CD14-positive monocyte (primary cell): ENCODE data around the gene IL4R. TPM values are rescaled to one million over a fixed set of nuclear protein-coding genes. Genes with fewer than 3 reads are reported as not detected.

Experiments
- DNase-seq, 3 donors: peaks; one replicate each; pipeline ENCODE4 v3.0.0-alpha.2; 2011 to 2022
- H2AFZ ChIP-seq: 2 replicates; pipeline ENCODE4 v1.6.0; 2012; ENCODE audit warnings: mild to moderate bottlenecking, low read depth, low read length, inconsistent platforms; ENCODE audit not compliant: insufficient read depth, poor library complexity, severe bottlenecking
- H3K27ac ChIP-seq, 2 donors: 1 replicate in 1 of 2; 2 replicates in 1 of 2; pipeline ENCODE4 v1.5.1; 2012 to 2013; ENCODE audit warnings: low read length in 2 of 2, control low read depth in 1 of 2, inconsistent platforms in 1 of 2, low read depth in 1 of 2, mild to moderate bottlenecking in 1 of 2
- H3K27me3 ChIP-seq, 2 donors: one replicate each; pipeline versions ENCODE4 v1.6.0 to v1.6.1; 2011 to 2013; ENCODE audit warnings: low read length in 2 of 2; ENCODE audit not compliant: control insufficient read depth in 2 of 2, insufficient read depth in 2 of 2
- H3K36me3 ChIP-seq, 2 donors: replicated peaks in 1 of 2; 1 replicate in 1 of 2; 2 replicates in 1 of 2; pipeline versions ENCODE4 v1.5.1 to v1.6.1; 2012 to 2013; ENCODE audit warnings: low read length in 2 of 2, control low read depth in 1 of 2, inconsistent platforms in 1 of 2, mild to moderate bottlenecking in 1 of 2; ENCODE audit not compliant: insufficient read depth in 2 of 2, control insufficient read depth in 1 of 2
- H3K4me1 ChIP-seq, 2 donors: 1 replicate in 1 of 2; 2 replicates in 1 of 2; pipeline versions ENCODE4 v1.5.1 to v1.6.1; 2012 to 2013; ENCODE audit warnings: low read length in 2 of 2, control low read depth in 1 of 2, inconsistent platforms in 1 of 2, mild to moderate bottlenecking in 1 of 2, moderate library complexity in 1 of 2; ENCODE audit not compliant: insufficient read depth in 2 of 2, control insufficient read depth in 1 of 2
- H3K4me2 ChIP-seq: replicated peaks from 2 replicates; pipeline ENCODE3; 2012; ENCODE audit warnings: low read length, moderate library complexity, mild to moderate bottlenecking; ENCODE audit not compliant: poor library complexity, severe bottlenecking; ENCODE audit errors: extremely low read depth
- H3K4me3 ChIP-seq, 3 experiments: fragments of 200-600 bp in 1 of 3; sonication (generic) in 1 of 3; replicated peaks in 1 of 3; 1 replicate in 2 of 3; 2 replicates in 1 of 3; pipeline ENCODE4 v1.5.1; 2011 to 2013; ENCODE audit warnings: low read length in 3 of 3, mild to moderate bottlenecking in 3 of 3, control low read depth in 2 of 3, low read depth in 2 of 3, inconsistent platforms in 1 of 3, moderate library complexity in 1 of 3
- H3K79me2 ChIP-seq: 2 replicates; pipeline ENCODE4 v1.6.0; 2012; ENCODE audit warnings: mild to moderate bottlenecking, control low read depth, inconsistent platforms, low read length, moderate library complexity; ENCODE audit not compliant: insufficient read depth
- H3K9ac ChIP-seq: 2 replicates; pipeline ENCODE4 v1.6.0; 2017; ENCODE audit warnings: low read length, mild to moderate bottlenecking; ENCODE audit not compliant: insufficient read depth, poor library complexity, severe bottlenecking
- H3K9me3 ChIP-seq, 2 donors: replicated peaks in 1 of 2; 1 replicate in 1 of 2; 2 replicates in 1 of 2; pipeline versions ENCODE4 v1.5.1 to v1.6.1; 2012 to 2013; ENCODE audit warnings: low read length in 2 of 2, control low read depth in 1 of 2; ENCODE audit not compliant: control insufficient read depth in 1 of 2, insufficient read depth in 1 of 2
- H4K20me1 ChIP-seq: 2 replicates; pipeline ENCODE4 v1.6.0; 2012; ENCODE audit warnings: mild to moderate bottlenecking, low read length, control low read depth, moderate library complexity; ENCODE audit not compliant: insufficient read depth
- H3K27ac Mint-ChIP-seq, 7 donors: one replicate each; pipeline ENCODE4 v1.8.0; 2020; ENCODE audit warnings: mild to moderate bottlenecking in 7 of 7, mixed read lengths in 7 of 7, moderate library complexity in 6 of 7, inconsistent platforms in 2 of 7
- H3K27me3 Mint-ChIP-seq, 3 donors: one replicate each; pipeline ENCODE4 v1.8.0; 2021 to 2022; ENCODE audit warnings: low read depth in 3 of 3, mild to moderate bottlenecking in 3 of 3, mixed read lengths in 3 of 3, moderate library complexity in 3 of 3, inconsistent platforms in 1 of 3
- H3K36me3 Mint-ChIP-seq, 2 donors: one replicate each; pipeline ENCODE4 v1.8.0; 2020; ENCODE audit warnings: mixed read lengths in 2 of 2, inconsistent platforms in 1 of 2, mild to moderate bottlenecking in 1 of 2
- H3K4me1 Mint-ChIP-seq: one replicate; pipeline ENCODE4 v1.8.0; 2020; ENCODE audit warnings: mild to moderate bottlenecking, mixed read lengths
- H3K4me3 Mint-ChIP-seq, 2 donors: one replicate each; pipeline ENCODE4 v1.8.0; 2020; ENCODE audit warnings: mild to moderate bottlenecking in 2 of 2, mixed read lengths in 2 of 2, moderate library complexity in 1 of 2
- H3K9me3 Mint-ChIP-seq, 7 donors: one replicate each; pipeline ENCODE4 v1.8.0; 2020 to 2022; ENCODE audit warnings: mixed read lengths in 7 of 7, mild to moderate bottlenecking in 6 of 7, moderate library complexity in 6 of 7, inconsistent platforms in 2 of 7
- CTCF ChIP-seq: fragments of 200-600 bp; IDR thresholded peaks from one replicate; pipeline ENCODE4 v1.8.0; 2022; ENCODE audit warnings: antibody characterized with exemption, mild to moderate bottlenecking
- WGBS: methylation state at CpG from one replicate; pipeline ENCODE4 v1.1.5; 2013; ENCODE audit warnings: missing lambda C conversion rate; ENCODE audit not compliant: insufficient coverage; 5-methylcytosine and 5-hydroxymethylcytosine counted together
- intact Hi-C, 2 donors: fragments of 100-400 bp; cut with micrococcal nuclease; formaldehyde crosslinking; loops; one replicate each; pipeline versions ENCODE4 v1.15.0 to v1.15.1; 2023
- polyA plus RNA-seq, 3 donors: library from polyadenylated mRNA; depleted of rRNA in 1 of 3; unstranded in 2 of 3; stranded (reverse) in 1 of 3; fragments of 300-500 nt in 2 of 3; fragments of >200 nt in 1 of 3; fragmentation: Illumina TruSeq in 2 of 3; gene quantifications; 1 replicate in 2 of 3; 2 replicates in 1 of 3; pipeline ENCODE4 v1.2.3, GENCODE V29; 2012 to 2021

The IL4R gene
- polyA plus RNA-seq, 3 donors = 25.1 to 80.4 (median 35.6) TPM

DNA sequence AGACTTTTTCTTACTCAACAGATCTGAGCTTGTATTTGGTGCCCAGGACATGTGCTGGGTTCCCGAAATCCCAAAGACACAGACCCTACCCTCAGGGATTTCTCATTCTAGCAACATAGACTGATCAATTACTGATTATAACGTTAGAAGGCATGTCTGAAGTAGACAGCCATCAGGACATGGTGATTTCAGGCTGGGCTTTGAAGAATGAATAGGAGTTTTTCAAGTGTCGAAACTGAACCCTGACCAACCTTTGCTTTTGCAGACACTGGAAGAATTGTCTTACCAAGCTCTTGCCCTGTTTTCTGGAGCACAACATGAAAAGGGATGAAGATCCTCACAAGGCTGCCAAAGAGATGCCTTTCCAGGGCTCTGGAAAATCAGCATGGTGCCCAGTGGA is 48.2 kb downstream of the IL4R start:
- Histone ChIP-seq H3K36me3 (peaks cover 72 to 74% of the 10 kb centered on the region in 2 donors), H4K20me1 (peaks cover 31% of the 10 kb centered on the region), H3K9me3 (peaks cover 0 to 10% of the 10 kb centered on the region in 2 donors), H3K4me2 (no peak overlapping the region), H3K4me3 (no peak overlapping the region), H2AFZ (no peak overlapping the region), H3K27me3 (no peaks in the 10 kb centered on the region), H3K79me2 (no peaks in the 10 kb centered on the region), H3K4me1 (peaks cover 2 to 5% of the 10 kb centered on the region in 2 donors), H3K9ac (no peak overlapping the region), H3K27ac (no peak overlapping the region)
- no peak for TF ChIP-seq CTCF
- Mint-ChIP-seq H3K27me3 (no peaks in the 10 kb centered on the region), H3K9me3 (peaks cover 0 to 7% (median 5%) of the 10 kb centered on the region in 7 donors), H3K27ac (peak overlapping the region in 2 of 7 donors; percentile 18 to 34), H3K4me3 (no peak overlapping the region), H3K4me1 (peaks cover 4% of the 10 kb centered on the region), H3K36me3 (peaks cover 65 to 78% of the 10 kb centered on the region in 2 donors)
- WGBS = 100% methylated on average over 2 of the region's 3 CpGs
- intact Hi-C loops = no loop called here
- no peak for DNase-seq

DNA sequence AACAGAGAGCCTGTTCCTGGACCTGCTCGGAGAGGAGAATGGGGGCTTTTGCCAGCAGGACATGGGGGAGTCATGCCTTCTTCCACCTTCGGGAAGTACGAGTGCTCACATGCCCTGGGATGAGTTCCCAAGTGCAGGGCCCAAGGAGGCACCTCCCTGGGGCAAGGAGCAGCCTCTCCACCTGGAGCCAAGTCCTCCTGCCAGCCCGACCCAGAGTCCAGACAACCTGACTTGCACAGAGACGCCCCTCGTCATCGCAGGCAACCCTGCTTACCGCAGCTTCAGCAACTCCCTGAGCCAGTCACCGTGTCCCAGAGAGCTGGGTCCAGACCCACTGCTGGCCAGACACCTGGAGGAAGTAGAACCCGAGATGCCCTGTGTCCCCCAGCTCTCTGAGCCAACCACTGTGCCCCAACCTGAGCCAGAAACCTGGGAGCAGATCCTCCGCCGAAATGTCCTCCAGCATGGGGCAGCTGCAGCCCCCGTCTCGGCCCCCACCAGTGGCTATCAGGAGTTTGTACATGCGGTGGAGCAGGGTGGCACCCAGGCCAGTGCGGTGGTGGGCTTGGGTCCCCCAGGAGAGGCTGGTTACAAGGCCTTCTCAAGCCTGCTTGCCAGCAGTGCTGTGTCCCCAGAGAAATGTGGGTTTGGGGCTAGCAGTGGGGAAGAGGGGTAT is 48.9 kb downstream of the IL4R start:
- H3K4me1 Mint-ChIP-seq = peaks cover 11% of the 10 kb centered on the region
- intact Hi-C loops = no loop called here
- peak overlapping the region in 1 of 2 donors; percentile 26 for H3K27ac ChIP-seq
- TF ChIP-seq CTCF = no peak
- 98% methylated on average over 16 of the region's 16 CpGs for WGBS
- peaks cover 0 to 7% (median 5%) of the 10 kb centered on the region in 7 donors for H3K9me3 Mint-ChIP-seq
- H3K4me3 ChIP-seq = no peak overlapping the region
- H4K20me1 ChIP-seq = peaks cover 31% of the 10 kb centered on the region
- no peak overlapping the region for H2AFZ ChIP-seq
- peak overlapping the region in 2 of 7 donors; percentile 18 to 26 for H3K27ac Mint-ChIP-seq
- no peaks in the 10 kb centered on the region for H3K79me2 ChIP-seq
- peaks cover 10 to 12% of the 10 kb centered on the region in 2 donors for H3K4me1 ChIP-seq
- H3K27me3 Mint-ChIP-seq = no peaks in the 10 kb centered on the region
- no peaks in the 10 kb centered on the region for H3K27me3 ChIP-seq
- H3K9ac ChIP-seq = no peak overlapping the region
- H3K36me3 Mint-ChIP-seq = peaks cover 61 to 71% of the 10 kb centered on the region in 2 donors
- no peak for DNase-seq
- H3K36me3 ChIP-seq = peaks cover 67% of the 10 kb centered on the region in 2 donors
- H3K4me3 Mint-ChIP-seq = no peak overlapping the region
- no peak overlapping the region for H3K4me2 ChIP-seq
- H3K9me3 ChIP-seq = peaks cover 0 to 10% of the 10 kb centered on the region in 2 donors
